GM19468 (cell line): ENCODE measurements around the gene RAE1.

ENCODE experiments used
- ATAC-seq: cut with Tn5 transposase; IDR thresholded peaks from one replicate; pipeline ENCODE4 v1.9.1; 2021; ENCODE audit warnings: mild to moderate bottlenecking, moderate library complexity, moderate number of reproducible peaks; ENCODE audit not compliant: unreplicated experiment; ENCODE audit errors: extremely low read depth

The RAE1 gene

DNA sequence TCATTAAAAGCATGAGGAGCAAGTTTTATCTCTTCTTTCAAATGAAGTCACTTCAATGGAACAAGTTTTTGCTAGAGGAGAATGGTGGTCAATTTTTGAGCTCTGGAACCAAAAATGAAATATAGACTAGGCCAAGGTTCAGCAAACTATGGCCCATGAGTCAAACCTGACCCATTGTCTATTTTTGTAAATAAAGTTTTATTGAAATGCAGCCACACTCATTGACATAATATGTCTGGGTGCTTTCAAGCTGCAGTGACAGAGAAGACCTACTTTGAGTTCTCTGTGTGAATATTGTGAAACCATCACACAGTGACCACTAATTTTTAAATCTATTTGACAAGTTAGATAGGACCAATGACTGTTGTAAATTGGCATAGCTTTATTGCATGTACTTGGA lies 13.4 kb downstream of the RAE1 start:
- no peak for ATAC-seq

- ATAC-seq, result no peak
Observed at GRCh38 chr20:57369596-57369995, 18.5 kb downstream of the RAE1 start.

GRCh38 chr20:57370316-57370715 lies 19.3 kb downstream of the RAE1 start:
- ATAC-seq, result no peak

DNA sequence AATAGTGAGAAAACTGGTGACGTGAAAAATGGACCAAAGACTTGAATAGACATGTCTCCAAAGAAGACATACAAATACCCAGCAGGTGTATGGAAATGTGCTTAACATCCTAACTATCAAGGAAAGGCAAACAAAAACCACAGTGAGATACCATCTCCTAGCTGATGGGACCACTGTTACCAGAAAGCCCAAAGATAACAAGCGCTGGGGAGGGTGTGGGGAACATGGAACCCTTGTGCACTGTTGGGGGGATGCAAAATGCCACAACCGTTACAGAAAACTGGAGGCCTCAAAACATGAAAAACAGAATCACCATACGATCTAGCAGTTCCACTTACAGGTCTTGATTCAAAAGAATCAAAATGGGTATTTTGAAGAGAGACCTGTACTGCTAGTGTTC lies 20.3 kb downstream of the RAE1 start:
- no peak for ATAC-seq

DNA sequence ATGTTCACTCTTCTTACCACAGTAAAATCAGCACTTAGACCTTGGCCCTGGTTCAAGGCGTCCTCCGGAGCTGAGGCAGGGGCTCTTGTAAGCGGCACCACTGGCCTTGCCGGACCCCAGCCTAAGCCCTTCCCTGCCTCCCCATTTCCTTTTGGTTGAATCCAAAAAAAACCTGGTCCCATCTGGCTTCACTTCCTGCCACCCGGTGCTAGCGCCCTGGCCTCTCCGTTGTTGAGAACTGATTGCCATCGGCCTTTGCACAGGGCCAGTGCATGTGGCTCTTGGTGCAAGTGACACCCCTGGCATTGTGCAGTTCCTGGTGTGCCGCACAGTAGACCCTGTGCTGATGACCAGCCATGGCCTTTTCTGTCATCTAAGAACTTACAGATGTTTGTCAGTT lies 21.1 kb downstream of the RAE1 start:
- no peak for ATAC-seq

GRCh38 chr20:57372581-57373350 lies 21.7 kb downstream of the RAE1 start:
- ATAC-seq, result no peak

DNA sequence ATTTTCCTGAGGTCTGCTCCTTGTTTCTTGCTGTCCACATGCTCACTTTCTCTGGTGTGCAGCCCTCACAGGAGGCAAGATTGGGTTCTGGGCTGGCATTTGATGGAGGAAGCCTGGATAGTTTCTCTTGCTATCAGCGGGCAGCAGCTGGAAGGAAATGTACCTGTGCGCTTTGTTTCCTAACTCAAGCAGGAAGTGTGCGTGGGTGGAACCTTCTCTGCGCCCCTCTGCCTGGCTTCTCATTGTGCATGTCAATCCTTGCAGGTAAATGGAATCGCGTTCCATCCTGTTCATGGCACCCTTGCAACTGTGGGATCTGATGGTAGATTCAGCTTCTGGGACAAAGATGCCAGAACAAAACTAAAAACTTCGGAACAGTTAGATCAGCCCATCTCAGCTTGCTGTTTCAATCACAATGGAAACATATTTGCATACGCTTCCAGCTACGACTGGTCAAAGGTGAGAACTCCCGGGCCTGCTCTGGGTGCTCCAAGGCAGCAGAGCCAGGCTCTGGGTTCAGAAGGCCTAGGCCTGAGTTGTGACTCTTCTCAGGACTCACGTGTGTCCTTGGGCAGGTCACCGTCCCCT lies 23.4 kb downstream of the RAE1 start:
- ATAC-seq, result no peak

- ATAC-seq, result no peak
Observed at GRCh38 chr20:57374931-57375651, 24.0 kb downstream of the RAE1 start.

DNA sequence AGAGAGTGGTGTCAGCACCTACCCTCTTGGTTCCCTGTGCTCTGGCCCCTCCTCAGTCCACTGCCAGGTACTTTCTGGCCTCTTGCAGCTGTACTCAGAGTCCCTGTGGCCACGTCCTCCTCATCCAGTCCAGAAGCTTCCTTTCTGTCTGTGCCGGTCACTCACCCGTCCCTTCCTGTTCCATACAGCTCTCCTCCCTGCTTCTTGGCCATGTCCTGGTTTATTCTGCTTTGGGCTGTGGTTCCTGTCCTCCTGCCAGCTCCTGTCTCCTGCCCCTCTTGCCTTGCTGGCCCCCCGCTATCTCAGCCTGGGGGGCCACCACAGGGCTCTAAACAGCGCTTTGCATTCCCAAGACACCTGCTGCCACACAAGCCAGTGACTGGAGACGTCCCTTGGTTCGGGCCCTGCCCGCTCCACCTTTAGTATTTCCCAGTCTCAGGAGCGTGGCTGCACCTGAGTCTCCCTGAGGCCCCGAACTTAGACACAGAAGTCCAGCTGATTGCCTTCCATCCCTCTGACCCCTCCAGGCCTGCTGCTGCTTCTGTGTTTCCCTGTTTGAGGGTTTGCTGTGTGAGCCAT lies 24.7 kb downstream of the RAE1 start:
- no peak for ATAC-seq

- no peak for ATAC-seq
Observed at GRCh38 chr20:57377350-57377749, 26.3 kb downstream of the RAE1 start.

- ATAC-seq, result no peak
Observed at GRCh38 chr20:57378107-57378506, 27.1 kb downstream of the RAE1 start.

DNA sequence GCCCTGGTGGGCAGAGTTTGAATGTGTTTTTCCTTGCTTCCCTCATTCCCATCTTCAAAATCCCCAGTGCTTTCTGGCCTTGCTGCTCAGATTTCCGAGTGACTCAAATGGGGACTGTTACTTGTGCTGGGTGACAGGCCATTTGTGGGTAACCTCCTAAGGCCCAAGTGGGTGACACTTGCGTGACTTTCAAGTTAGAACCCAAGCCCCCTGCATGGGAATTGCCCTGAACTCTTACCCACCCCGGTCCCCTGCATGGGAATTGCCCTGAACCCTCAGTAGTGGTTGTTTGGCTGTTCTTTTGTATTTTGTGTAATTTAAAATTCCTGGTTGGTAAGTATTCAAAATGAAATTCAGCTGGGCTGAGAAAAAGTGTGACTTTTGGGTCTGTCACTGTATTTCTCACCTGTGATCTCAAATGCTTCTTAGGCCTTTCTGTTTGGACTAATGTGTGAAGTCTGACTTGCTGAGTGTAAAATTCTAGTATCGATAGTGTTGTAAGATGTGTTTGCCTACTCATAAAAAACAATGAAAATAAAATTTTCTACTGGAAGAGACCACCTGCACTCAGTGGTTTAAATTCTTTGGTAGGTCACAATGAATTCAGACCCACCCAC lies 27.7 kb downstream of the RAE1 start:
- no peak for ATAC-seq

DNA sequence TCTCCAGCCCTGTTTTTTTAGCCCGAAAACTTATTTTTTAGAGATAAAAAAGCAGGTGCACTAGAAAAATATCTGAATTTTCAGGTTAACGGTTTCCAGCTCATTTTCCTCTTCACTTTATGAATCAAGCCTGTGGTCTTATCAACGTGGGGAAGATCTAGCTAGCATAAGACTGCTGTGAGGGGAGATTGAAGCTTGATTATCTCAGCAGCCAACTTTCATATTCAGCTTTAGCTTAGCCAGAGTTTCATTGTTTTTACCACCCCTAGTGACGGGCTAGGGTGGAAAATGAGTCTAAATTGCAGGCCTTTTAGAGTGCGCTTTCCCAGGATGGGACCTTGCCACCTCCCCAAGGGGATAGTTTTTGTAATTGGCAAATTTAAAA lies 28.2 kb downstream of the RAE1 start:
- no peak for ATAC-seq

DNA sequence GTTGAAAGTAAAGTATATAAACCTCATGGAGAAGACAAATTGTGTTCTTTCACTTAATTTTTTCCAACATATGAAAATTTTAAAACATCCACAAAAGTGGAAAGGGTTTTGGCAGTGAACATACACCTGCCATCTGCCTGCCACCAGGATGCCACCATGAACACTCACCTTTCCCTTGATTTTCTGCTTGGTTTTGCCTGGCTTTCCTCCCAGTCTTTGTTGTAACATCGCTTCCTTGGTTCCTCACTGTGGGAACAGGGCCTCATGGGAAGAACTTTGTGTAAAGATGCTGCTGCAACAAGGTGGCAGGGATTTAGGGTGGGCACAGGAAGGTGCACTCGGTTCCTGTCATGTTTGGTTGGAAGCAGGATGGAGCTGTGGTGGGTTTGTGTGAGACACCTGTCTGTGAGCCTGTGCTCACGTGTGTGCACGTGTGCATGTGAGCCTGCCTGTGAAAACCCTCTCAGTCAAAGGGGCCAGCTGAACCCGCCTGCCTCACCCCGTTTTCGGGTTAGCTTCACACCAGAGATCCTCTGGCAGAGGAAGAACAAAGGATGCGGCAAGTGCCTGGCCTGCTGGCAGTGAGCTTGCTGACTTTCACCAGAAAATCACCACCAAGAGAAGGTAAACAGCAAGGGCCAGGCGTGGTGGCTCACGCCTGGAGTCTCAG lies 29.2 kb downstream of the RAE1 start:
- ATAC-seq, result no peak

DNA sequence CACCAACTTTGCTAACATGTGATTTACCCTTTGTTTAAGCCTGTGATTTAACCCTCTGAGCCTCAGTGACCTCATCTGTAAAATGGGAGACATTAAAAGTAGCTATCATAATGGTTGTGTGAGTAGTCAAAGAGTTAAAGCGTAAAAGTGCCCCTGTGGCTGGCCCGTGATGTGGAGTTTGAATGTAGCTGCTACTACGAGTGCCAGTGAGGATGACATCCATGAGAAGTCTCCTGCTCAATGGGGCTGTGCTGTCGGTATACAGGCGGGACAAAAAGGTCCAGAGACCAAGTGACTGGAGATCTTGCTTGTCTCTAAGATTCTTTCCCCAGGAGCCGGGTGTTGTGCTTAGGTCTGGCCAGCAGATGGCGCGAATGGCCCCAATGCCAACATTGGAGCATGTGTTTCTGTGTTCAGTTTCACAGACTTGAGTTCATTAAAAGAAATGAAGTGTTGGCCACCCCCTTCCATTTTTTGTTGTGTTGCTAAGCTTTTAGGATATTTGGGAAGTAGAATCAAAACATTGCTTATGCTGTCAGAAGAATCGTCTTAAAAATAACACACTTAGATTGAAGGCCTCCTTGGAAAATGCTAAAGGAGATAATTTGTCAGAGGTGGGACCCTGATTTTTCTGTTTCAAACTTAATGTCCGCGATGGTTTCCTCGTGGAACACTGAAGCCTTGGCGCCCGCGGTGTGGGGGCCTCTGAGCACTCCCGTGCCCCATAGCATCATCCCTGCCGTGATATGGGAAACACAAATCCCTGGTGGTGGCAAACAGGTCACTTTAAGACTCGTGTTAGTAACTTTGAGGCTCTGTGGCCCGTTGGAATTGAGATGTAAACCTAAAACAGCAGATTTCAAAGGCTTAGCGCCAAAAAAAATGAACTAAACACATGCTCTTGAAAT lies 30.8 kb downstream of the RAE1 start:
- ATAC-seq, result no peak

GRCh38 chr20:57382516-57382915 lies 31.5 kb downstream of the RAE1 start:
- no peak for ATAC-seq

- ATAC-seq, result no peak
Observed at GRCh38 chr20:57383447-57384347, 32.6 kb downstream of the RAE1 start.

- ATAC-seq, result no peak
Observed at GRCh38 chr20:57384486-57384885, 33.4 kb downstream of the RAE1 start.
